Ascending aorta (tissue), 2 donors: ENCODE results near the gene IL34. TPM values are rescaled to one million over a fixed set of nuclear protein-coding genes. Genes with fewer than 3 reads are reported as not detected.

Source experiments
- DNase-seq, 2 donors: peaks; one replicate each; pipeline ENCODE4 v3.0.0-alpha.2; 2019; ENCODE audit warnings: low spot score in 2 of 2
- H3K27ac ChIP-seq, 2 donors: fragments of 200-600 bp; sonication (generic); one replicate each; pipeline ENCODE4 v1.5.1; 2016 to 2017; ENCODE audit warnings: mild to moderate bottlenecking in 1 of 2
- H3K27me3 ChIP-seq: fragments of 200-600 bp; sonication (generic); one replicate; pipeline ENCODE4 v1.5.1; 2017
- H3K36me3 ChIP-seq, 2 donors: fragments of 200-600 bp; sonication (generic); one replicate each; pipeline ENCODE4 v1.5.1; 2016
- H3K4me1 ChIP-seq, 2 donors: fragments of 200-600 bp; sonication (generic); one replicate each; pipeline ENCODE4 v1.5.1; 2016 to 2017; ENCODE audit warnings: mild to moderate bottlenecking in 1 of 2
- H3K4me3 ChIP-seq, 2 donors: fragments of 200-600 bp; sonication (generic); one replicate each; pipeline ENCODE4 v1.5.1; 2016 to 2017; ENCODE audit warnings: mild to moderate bottlenecking in 1 of 2
- H3K9me3 ChIP-seq, 2 donors: fragments of 200-600 bp; sonication (generic); one replicate each; pipeline ENCODE4 v1.5.1; 2016
- intact Hi-C: fragments of 100-400 bp; cut with DNase I; formaldehyde crosslinking; loops from one replicate; pipeline ENCODE4 v1.15.1; 2023
- total RNA-seq: library from RNA; depleted of rRNA; stranded (reverse); fragments of >200 nt; gene quantifications from one replicate; pipeline ENCODE4 v1.1.0, GENCODE V29; 2016
- TF ChIP-seq, protein P1 (sequence below), 3 experiments: fragments of 200-600 bp in 2 of 3; fragments of 450-650 bp in 1 of 3; sonication (generic) in 2 of 3; IDR thresholded peaks; one replicate each; pipeline ENCODE4 v1.5.1; 2016 to 2019; ENCODE audit warnings: antibody characterized with exemption in 3 of 3, mild to moderate bottlenecking in 1 of 3, moderate library complexity in 1 of 3

Gene IL34
- total RNA-seq, 1 donor from 2014 or later: 116 TPM

DNA sequence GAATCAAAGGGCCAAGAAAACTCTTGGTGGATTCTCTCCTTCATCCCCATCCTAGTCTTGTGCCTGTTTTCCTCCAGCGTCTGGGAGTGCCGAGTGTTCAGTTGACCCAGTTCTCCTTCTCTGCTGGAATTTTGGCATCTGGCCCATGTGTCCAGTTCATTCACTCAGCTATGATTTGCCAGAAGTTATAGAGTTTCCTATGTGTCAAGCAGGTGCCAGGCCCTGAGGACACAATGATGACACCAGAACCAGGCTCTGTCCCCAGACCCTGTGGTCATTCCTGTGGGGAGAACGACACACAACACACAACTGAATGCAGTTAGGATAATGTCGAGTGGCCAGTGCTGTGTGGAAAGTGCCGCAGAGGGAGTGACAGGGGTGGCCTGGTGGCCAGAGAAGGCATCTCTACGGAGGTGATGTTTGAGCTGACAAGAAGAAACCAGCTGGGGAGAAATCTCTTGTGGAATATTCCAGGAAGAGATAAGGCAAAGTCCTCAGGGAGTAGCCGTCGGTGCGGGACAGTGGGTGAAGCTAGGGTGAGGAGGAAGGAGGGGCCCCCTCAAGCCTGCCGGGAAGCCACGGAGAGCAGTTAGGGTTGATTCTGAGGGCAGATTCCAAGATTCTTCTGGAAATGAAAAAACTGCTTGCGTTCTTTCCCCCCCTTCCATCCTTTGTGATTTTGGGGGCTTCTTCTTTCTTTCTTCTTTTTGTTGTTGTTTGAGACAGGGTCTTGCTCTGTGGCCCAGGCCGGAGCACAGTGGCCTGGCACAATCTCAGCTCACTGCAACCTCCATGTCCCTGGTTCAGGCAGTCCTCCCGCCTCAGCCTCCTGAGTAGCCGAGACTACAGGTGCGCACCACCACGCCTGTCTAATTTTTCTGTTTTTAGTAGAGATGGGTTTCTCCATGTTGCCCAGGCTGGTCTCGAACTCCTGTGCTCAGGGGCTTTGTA is 35.8 kb upstream of the IL34 start:
- intact Hi-C loops: no loop called here
- no peak overlapping the region for H3K4me3 ChIP-seq
- no peaks in the 10 kb centered on the region for H3K9me3 ChIP-seq
- TF ChIP-seq, protein P1, sequence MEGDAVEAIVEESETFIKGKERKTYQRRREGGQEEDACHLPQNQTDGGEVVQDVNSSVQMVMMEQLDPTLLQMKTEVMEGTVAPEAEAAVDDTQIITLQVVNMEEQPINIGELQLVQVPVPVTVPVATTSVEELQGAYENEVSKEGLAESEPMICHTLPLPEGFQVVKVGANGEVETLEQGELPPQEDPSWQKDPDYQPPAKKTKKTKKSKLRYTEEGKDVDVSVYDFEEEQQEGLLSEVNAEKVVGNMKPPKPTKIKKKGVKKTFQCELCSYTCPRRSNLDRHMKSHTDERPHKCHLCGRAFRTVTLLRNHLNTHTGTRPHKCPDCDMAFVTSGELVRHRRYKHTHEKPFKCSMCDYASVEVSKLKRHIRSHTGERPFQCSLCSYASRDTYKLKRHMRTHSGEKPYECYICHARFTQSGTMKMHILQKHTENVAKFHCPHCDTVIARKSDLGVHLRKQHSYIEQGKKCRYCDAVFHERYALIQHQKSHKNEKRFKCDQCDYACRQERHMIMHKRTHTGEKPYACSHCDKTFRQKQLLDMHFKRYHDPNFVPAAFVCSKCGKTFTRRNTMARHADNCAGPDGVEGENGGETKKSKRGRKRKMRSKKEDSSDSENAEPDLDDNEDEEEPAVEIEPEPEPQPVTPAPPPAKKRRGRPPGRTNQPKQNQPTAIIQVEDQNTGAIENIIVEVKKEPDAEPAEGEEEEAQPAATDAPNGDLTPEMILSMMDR (IDR thresholded peaks at IDR 0.05): peak in 1 of 3 experiments; percentile 11
- no peaks in the 10 kb centered on the region for H3K36me3 ChIP-seq
- H3K27ac ChIP-seq: peak overlapping the region in 1 of 2 donors; percentile 33
- H3K4me1 ChIP-seq: peaks cover 0 to 11% of the 10 kb centered on the region in 2 donors
- H3K27me3 ChIP-seq: no peaks in the 10 kb centered on the region
- no peak for DNase-seq

DNA sequence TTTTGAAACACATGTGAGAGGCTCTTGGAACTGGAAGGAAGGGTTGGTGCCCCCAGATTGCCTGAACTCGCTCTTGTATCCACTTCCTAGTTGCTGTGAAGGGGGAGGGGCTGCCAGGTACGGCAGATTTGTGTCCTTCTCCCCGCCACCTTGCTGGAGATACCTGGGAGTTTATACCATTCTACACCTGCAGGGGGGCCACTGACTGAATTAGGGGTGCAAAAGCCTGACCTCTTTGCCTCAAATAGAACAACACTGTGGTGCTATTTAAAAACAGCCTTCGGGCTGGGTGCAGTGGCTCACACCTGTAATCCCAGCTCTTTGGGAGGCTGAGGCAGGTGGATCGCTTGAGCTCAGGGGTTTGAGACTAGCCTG is 35.1 kb upstream of the IL34 start:
- Histone ChIP-seq H3K27ac (no peak overlapping the region), H3K4me3 (no peak overlapping the region), H3K9me3 (no peaks in the 10 kb centered on the region), H3K4me1 (peaks cover 0 to 11% of the 10 kb centered on the region in 2 donors), H3K36me3 (no peaks in the 10 kb centered on the region), H3K27me3 (no peaks in the 10 kb centered on the region)
- TF ChIP-seq, protein P1 (IDR thresholded peaks at IDR 0.05): no peak
- DNase-seq: no peak
- intact Hi-C loops: no loop called here

DNA sequence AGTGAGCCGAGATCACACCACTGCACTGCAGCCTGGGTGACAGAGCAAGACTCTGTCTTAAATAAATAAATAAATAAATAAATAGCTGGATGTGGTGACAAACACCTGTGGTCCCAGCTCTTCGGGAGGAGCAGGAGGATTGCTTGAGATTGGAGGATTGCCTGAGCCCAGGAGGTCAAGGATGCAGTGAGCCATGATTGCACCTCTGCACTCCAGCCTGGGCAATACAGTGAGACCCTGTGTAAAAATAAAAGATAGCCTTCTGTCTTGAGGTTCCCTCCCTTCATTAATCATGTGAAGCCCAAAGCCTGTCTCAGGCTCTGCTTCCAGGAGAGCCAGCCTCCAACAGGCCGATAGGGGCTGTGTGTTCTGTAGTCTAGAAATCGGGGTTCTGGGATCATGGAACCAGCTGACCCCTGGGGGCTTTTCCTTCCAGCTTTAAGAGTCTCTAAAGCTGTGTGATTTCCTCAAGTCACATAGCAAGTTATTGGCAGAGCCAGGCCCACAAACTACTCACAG is 34.5 kb upstream of the IL34 start:
- TF ChIP-seq, protein P1 (IDR thresholded peaks at IDR 0.05): no peak
- H3K36me3 ChIP-seq: no peaks in the 10 kb centered on the region
- peaks cover 0 to 11% of the 10 kb centered on the region in 2 donors for H3K4me1 ChIP-seq
- intact Hi-C loops: no loop called here
- no peaks in the 10 kb centered on the region for H3K27me3 ChIP-seq
- no peaks in the 10 kb centered on the region for H3K9me3 ChIP-seq
- no peak overlapping the region for H3K27ac ChIP-seq
- DNase-seq: no peak
- no peak overlapping the region for H3K4me3 ChIP-seq

DNA sequence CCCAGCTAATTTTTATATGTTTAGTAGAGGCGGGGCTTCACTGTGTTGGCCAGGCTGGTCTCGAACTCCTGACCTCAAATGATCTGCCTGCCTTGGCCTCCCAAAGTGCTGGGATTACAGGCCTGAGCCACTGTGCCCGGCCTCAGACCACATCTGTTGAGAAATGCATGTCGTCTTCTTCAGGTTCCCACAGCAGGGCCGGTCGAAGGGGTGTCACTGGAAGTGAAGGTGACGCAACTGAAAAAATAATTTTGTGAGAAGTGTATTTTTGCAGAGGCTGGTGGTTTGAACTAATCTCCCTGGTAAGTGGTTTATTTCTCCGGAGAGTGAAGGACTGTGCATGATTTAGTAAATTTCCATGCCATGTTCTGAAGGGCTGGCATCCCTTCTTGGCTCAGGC is 33.4 kb upstream of the IL34 start:
- TF ChIP-seq, protein P1 (IDR thresholded peaks at IDR 0.05): no peak
- H3K4me3 ChIP-seq: no peak overlapping the region
- intact Hi-C loops: no loop called here
- H3K4me1 ChIP-seq: peaks cover 0 to 11% of the 10 kb centered on the region in 2 donors
- H3K9me3 ChIP-seq: no peaks in the 10 kb centered on the region
- H3K27me3 ChIP-seq: no peaks in the 10 kb centered on the region
- no peak for DNase-seq
- no peak overlapping the region for H3K27ac ChIP-seq
- H3K36me3 ChIP-seq: no peaks in the 10 kb centered on the region

DNA sequence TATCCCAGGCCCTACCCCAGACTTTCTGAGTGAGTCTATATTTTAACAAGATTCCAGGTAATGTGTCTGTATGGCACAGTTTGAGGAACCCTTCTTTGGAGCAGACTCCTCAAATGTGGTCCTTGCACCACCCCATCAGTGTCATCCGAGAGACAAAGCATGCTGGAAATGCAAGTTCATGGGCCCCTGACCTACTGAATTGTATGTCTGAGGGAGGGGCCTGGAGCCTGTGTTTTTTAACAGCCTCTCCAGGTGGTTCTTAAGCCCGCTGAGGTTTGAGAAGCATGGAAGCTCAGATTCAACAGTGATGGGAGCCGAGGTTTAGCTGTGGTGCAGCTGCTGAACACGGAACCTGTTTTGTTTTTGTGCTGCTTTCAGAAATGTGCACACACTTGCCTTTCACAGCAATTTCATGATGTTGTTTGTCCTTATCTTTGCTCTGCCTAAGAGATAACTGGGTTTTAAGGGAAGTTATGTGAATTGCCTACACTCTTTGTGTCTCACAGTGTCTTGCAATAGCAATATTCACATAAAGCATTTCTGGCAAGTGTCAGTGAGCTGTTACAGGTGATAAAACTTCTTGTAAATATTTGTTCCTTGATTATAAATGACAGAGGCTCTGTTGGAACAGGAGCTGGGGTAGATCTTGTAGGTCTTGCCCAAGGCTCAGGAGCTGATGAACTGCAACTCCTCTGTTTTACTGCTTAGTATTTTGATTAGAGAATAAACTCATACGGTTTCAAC is 32.0 kb upstream of the IL34 start:
- intact Hi-C loops: no loop called here
- TF ChIP-seq, protein P1 (IDR thresholded peaks at IDR 0.05): no peak
- H3K27me3 ChIP-seq: no peaks in the 10 kb centered on the region
- H3K4me3 ChIP-seq: no peak overlapping the region
- H3K36me3 ChIP-seq: no peaks in the 10 kb centered on the region
- no peak for DNase-seq
- H3K9me3 ChIP-seq: no peaks in the 10 kb centered on the region
- peaks cover 0 to 11% of the 10 kb centered on the region in 2 donors for H3K4me1 ChIP-seq
- no peak overlapping the region for H3K27ac ChIP-seq
